ENCODE measurements around the gene FRY. TPM values are rescaled to one million over a fixed set of nuclear protein-coding genes. Genes with fewer than 3 reads are reported as not detected.

Gene FRY
- total and polyA plus RNA-seq, 10 donors: 0.80 to 30.0 (median 23.5) TPM

- H3K4me3 ChIP-seq: no peak overlapping the region
- no peak overlapping the region for H3K27ac ChIP-seq
- intact Hi-C loops (cut with DNase I; ENCODE audit: low total_unique reads): no loop called here
- no peaks in the 10 kb centered on the region for H3K9me3 ChIP-seq
- WGBS, 5 donors: 73 to 90% (median 86%) methylated on average over 4 of the region's 4 CpGs
- no peaks in the 10 kb centered on the region for H3K4me1 ChIP-seq
- H3K27me3 ChIP-seq (replicated peaks in 1 of 7): no peaks in the 10 kb centered on the region
- peaks cover 0 to 91% (median 4%) of the 10 kb centered on the region in 6 donors for H3K36me3 ChIP-seq
- DNase-seq: no peak
- TF ChIP-seq POLR2A (IDR thresholded peaks at IDR 0.05): no peak
- no peak for TF ChIP-seq POLR2AphosphoS5 (IDR thresholded peaks at IDR 0.05)
- no peak for TF ChIP-seq CTCF (IDR thresholded peaks at IDR 0.05 in 8 of 11, conservative IDR thresholded peaks at IDR 0.05 in 3 of 11)
Measured at GRCh38 chr13:32272021-32272683, 240.6 kb downstream of the FRY start.

DNA sequence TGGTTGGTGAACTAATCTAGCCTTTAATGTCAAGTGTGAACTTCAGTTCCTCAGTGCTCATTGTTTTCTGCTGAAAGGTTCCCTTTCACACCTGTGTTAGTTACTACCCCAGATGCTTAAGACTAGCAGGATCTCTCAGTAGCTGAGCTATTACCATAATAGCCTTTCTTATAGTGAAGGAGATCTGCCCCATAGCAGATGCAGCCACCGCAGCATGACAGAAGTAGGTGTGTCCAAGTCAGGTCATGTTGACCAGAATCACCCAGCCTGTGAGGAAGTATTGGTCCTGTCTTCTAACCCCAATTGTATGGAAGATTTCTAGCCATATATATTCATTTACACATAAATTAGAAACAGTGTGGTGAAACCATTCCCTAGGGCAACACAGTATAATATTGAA, 246.3 kb downstream of the FRY start:
- peaks cover 0 to 95% (median 5%) of the 10 kb centered on the region in 6 donors for H3K36me3 ChIP-seq
- no peak for TF ChIP-seq POLR2AphosphoS5 (IDR thresholded peaks at IDR 0.05)
- TF ChIP-seq POLR2A (IDR thresholded peaks at IDR 0.05): no peak
- TF ChIP-seq CTCF (IDR thresholded peaks at IDR 0.05 in 8 of 11, conservative IDR thresholded peaks at IDR 0.05 in 3 of 11): no peak
- intact Hi-C loops (cut with DNase I; ENCODE audit: low total_unique reads): no loop called here

DNA sequence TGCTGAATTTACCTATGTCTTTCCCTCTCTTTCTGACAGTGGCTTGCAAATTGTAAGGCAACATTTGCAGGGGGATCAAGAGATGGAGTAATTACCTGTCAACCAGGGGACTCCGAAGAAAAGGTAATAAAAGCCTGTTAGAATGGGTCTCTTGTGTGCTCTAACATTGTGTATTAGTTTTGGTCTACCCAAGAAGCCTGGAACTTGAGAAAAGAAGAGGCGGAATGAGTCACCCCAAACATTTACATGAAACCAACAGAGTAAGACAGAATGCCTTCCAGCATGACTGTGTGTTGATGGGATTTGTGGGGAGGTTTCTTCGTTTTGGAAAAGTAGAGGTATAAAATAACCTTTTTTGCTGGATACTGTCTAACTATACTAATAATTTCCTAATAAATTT, 246.9 kb downstream of the FRY start:
- intact Hi-C loops (cut with DNase I; ENCODE audit: low total_unique reads): no loop called here
- Histone ChIP-seq H3K9me3 (no peaks in the 10 kb centered on the region), H3K27me3 (replicated peaks in 1 of 7) (no peaks in the 10 kb centered on the region), H3K27ac (no peak overlapping the region), H3K36me3 (peaks cover 0 to 97% (median 5%) of the 10 kb centered on the region in 6 donors), H3K4me1 (no peaks in the 10 kb centered on the region), H3K4me3 (no peak overlapping the region)
- WGBS, 5 donors: 84 to 91% (median 88%) methylated on average over 3 of the region's 3 CpGs
- TF ChIP-seq POLR2AphosphoS5 (IDR thresholded peaks at IDR 0.05) (no peak), POLR2A (IDR thresholded peaks at IDR 0.05) (no peak), CTCF (IDR thresholded peaks at IDR 0.05 in 8 of 11, conservative IDR thresholded peaks at IDR 0.05 in 3 of 11) (no peak)
- no peak for DNase-seq

More for the DNA sequence above, 246.3 kb downstream of the FRY start:
- 36 to 98% (median 87%) methylated on average over 1 of the region's 1 CpG for WGBS, 5 donors
- no peaks in the 10 kb centered on the region for H3K4me1 ChIP-seq
- no peaks in the 10 kb centered on the region for H3K27me3 ChIP-seq (replicated peaks in 1 of 7)
- no peak overlapping the region for H3K27ac ChIP-seq
- H3K4me3 ChIP-seq: no peak overlapping the region
- no peaks in the 10 kb centered on the region for H3K9me3 ChIP-seq
- no peak for DNase-seq

DNA sequence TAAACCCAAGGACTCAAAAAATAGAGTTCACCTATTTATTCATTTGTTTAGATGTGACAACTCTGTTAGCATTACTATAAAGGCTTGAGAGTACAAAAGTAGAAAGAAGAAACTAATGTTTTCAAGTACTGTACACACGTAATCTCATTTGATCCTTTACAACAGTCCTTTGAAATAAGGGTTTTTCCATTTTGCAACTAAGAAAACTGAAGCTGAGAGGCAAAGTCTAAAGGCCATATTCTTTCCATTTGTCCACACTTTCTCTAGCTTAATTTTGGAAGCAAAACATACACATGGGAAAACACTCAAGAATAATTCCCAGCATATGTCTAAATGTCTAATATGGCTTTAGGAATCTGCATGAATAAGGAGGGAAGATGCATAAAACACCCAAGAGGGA, 249.5 kb downstream of the FRY start:
- WGBS, 5 donors: 80 to 93% (median 91%) methylated on average over 1 of the region's 1 CpG
- TF ChIP-seq POLR2AphosphoS5 (IDR thresholded peaks at IDR 0.05) (no peak), CTCF (IDR thresholded peaks at IDR 0.05 in 8 of 11, conservative IDR thresholded peaks at IDR 0.05 in 3 of 11) (no peak), POLR2A (IDR thresholded peaks at IDR 0.05) (no peak)
- intact Hi-C loops (cut with DNase I; ENCODE audit: low total_unique reads): no loop called here
- DNase-seq: no peak
- no peaks in the 10 kb centered on the region for H3K9me3 ChIP-seq
- H3K4me3 ChIP-seq: no peak overlapping the region
- peaks cover 0 to 72% (median 5%) of the 10 kb centered on the region in 6 donors for H3K36me3 ChIP-seq
- no peaks in the 10 kb centered on the region for H3K4me1 ChIP-seq
- no peaks in the 10 kb centered on the region for H3K27me3 ChIP-seq (replicated peaks in 1 of 7)
- no peak overlapping the region for H3K27ac ChIP-seq
